ENCODE data around the gene DNASE1L1. TPM values are rescaled to one million over a fixed set of nuclear protein-coding genes. Genes with fewer than 3 reads are reported as not detected.

DNASE1L1 gene
- total and polyA plus RNA-seq, 2 of the 13 experiments (the other 11 are each of a cell fraction or from before 2014, with no cell fraction given) = 4.7 to 12.3 TPM

DNA sequence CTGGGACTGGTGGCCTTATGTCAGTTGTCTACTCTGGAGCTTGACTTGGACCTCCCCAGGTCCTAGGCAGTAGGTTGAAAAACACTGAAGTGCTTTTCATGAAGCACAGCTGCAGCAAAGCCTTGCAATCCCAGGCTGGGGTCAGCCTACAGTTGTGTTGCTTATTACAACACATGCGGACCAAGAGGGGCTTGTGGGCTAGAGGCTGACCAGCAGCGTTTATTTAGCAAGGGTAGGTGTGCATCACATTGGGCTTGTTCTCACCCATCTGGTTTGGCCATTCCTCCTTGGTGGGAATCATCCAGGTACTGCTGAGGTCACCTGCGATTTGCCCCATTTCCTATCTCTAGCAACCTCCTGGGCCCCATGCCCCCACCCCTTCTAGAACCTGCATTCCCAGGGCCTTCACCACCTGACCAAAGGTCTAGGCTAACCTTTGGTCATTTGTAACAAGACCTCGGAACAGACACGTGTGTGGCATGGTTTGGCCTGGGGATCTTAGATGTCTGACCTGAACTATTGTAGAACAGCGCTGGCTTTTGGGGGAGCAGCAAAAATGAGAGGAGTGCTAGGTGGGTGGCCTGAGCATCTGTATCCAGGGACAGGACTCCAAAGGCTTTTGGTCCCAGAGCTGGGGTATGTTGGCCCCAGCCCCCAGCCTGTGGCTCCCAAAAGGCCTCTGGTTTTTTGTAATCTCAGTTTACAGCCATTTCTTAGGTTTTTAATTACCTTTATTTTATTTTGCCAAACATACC lies 7.8 kb downstream of the DNASE1L1 start (continued):
- TF ChIP-seq, protein P1, sequence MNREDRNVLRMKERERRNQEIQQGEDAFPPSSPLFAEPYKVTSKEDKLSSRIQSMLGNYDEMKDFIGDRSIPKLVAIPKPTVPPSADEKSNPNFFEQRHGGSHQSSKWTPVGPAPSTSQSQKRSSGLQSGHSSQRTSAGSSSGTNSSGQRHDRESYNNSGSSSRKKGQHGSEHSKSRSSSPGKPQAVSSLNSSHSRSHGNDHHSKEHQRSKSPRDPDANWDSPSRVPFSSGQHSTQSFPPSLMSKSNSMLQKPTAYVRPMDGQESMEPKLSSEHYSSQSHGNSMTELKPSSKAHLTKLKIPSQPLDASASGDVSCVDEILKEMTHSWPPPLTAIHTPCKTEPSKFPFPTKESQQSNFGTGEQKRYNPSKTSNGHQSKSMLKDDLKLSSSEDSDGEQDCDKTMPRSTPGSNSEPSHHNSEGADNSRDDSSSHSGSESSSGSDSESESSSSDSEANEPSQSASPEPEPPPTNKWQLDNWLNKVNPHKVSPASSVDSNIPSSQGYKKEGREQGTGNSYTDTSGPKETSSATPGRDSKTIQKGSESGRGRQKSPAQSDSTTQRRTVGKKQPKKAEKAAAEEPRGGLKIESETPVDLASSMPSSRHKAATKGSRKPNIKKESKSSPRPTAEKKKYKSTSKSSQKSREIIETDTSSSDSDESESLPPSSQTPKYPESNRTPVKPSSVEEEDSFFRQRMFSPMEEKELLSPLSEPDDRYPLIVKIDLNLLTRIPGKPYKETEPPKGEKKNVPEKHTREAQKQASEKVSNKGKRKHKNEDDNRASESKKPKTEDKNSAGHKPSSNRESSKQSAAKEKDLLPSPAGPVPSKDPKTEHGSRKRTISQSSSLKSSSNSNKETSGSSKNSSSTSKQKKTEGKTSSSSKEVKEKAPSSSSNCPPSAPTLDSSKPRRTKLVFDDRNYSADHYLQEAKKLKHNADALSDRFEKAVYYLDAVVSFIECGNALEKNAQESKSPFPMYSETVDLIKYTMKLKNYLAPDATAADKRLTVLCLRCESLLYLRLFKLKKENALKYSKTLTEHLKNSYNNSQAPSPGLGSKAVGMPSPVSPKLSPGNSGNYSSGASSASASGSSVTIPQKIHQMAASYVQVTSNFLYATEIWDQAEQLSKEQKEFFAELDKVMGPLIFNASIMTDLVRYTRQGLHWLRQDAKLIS (CRISPR knock-in tag; IDR thresholded peaks at IDR 0.05) = peak; percentile 45; the same call in 1 of the 2 replicates
- TF ChIP-seq HOXA5 (CRISPR knock-in tag; IDR thresholded peaks at IDR 0.05) (no peak), AHR (CRISPR knock-in tag; IDR thresholded peaks at IDR 0.05) (no peak), ZNF354B (CRISPR knock-in tag; IDR thresholded peaks at IDR 0.05) (no peak), MIER2 (CRISPR knock-in tag; IDR thresholded peaks at IDR 0.05) (no peak), ZNF772 (CRISPR knock-in tag; IDR thresholded peaks at IDR 0.05) (no peak), NFATC3 (CRISPR knock-in tag; IDR thresholded peaks at IDR 0.05) (no peak), TAF15 (IDR thresholded peaks at IDR 0.05; ENCODE audit: low read depth, low read length, poor library complexity, severe bottlenecking) (no peak), SKI (IDR thresholded peaks at IDR 0.05; ENCODE audit: partially characterized antibody) (no peak), HIVEP1 (CRISPR knock-in tag; IDR thresholded peaks at IDR 0.05) (0 out of 2 replicates have a peak, but pooled peaks have one; percentile 43), SMAD9 (CRISPR knock-in tag; IDR thresholded peaks at IDR 0.05) (no peak), SCMH1 (CRISPR knock-in tag; IDR thresholded peaks at IDR 0.05; ENCODE audit: borderline replicate concordance) (no peak), CBFB (CRISPR knock-in tag; IDR thresholded peaks at IDR 0.05) (no peak), ZBTB8A (CRISPR knock-in tag; IDR thresholded peaks at IDR 0.05; ENCODE audit: borderline replicate concordance, low read depth) (no peak), ZNF749 (CRISPR knock-in tag; IDR thresholded peaks at IDR 0.05; ENCODE audit: borderline replicate concordance) (no peak), HNRNPK (IDR thresholded peaks at IDR 0.05; ENCODE audit: low read depth, low read length, poor library complexity, severe bottlenecking) (no peak)
- TF ChIP-seq, protein P2, sequence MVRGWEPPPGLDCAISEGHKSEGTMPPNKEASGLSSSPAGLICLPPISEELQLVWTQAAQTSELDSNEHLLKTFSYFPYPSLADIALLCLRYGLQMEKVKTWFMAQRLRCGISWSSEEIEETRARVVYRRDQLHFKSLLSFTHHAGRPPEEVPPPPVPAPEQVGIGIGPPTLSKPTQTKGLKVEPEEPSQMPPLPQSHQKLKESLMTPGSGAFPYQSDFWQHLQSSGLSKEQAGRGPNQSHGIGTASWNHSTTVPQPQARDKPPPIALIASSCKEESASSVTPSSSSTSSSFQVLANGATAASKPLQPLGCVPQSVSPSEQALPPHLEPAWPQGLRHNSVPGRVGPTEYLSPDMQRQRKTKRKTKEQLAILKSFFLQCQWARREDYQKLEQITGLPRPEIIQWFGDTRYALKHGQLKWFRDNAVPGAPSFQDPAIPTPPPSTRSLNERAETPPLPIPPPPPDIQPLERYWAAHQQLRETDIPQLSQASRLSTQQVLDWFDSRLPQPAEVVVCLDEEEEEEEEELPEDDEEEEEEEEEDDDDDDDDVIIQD (CRISPR knock-in tag; IDR thresholded peaks at IDR 0.05; ENCODE audit: low read depth) = no peak
- TF ChIP-seq, protein P3, sequence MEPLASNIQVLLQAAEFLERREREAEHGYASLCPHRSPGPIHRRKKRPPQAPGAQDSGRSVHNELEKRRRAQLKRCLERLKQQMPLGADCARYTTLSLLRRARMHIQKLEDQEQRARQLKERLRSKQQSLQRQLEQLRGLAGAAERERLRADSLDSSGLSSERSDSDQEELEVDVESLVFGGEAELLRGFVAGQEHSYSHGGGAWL (CRISPR knock-in tag; IDR thresholded peaks at IDR 0.05) = no peak
- TF ChIP-seq, protein P4, sequence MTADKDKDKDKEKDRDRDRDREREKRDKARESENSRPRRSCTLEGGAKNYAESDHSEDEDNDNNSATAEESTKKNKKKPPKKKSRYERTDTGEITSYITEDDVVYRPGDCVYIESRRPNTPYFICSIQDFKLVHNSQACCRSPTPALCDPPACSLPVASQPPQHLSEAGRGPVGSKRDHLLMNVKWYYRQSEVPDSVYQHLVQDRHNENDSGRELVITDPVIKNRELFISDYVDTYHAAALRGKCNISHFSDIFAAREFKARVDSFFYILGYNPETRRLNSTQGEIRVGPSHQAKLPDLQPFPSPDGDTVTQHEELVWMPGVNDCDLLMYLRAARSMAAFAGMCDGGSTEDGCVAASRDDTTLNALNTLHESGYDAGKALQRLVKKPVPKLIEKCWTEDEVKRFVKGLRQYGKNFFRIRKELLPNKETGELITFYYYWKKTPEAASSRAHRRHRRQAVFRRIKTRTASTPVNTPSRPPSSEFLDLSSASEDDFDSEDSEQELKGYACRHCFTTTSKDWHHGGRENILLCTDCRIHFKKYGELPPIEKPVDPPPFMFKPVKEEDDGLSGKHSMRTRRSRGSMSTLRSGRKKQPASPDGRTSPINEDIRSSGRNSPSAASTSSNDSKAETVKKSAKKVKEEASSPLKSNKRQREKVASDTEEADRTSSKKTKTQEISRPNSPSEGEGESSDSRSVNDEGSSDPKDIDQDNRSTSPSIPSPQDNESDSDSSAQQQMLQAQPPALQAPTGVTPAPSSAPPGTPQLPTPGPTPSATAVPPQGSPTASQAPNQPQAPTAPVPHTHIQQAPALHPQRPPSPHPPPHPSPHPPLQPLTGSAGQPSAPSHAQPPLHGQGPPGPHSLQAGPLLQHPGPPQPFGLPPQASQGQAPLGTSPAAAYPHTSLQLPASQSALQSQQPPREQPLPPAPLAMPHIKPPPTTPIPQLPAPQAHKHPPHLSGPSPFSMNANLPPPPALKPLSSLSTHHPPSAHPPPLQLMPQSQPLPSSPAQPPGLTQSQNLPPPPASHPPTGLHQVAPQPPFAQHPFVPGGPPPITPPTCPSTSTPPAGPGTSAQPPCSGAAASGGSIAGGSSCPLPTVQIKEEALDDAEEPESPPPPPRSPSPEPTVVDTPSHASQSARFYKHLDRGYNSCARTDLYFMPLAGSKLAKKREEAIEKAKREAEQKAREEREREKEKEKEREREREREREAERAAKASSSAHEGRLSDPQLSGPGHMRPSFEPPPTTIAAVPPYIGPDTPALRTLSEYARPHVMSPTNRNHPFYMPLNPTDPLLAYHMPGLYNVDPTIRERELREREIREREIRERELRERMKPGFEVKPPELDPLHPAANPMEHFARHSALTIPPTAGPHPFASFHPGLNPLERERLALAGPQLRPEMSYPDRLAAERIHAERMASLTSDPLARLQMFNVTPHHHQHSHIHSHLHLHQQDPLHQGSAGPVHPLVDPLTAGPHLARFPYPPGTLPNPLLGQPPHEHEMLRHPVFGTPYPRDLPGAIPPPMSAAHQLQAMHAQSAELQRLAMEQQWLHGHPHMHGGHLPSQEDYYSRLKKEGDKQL (CRISPR knock-in tag; IDR thresholded peaks at IDR 0.05; ENCODE audit: low read depth) = no peak

Data from HepG2 (cell line).